Stromal cell of bone marrow (primary cell): ENCODE measurements around the gene WDHD1.
"Not testable (repeated sequence)": the region's sequence is repeated elsewhere in the genome, so short reads cannot be mapped to it uniquely, and the experiment has no call there.

ENCODE experiments used
- DNase-seq: peaks from one replicate; pipeline ENCODE4 v3.0.0-alpha.2; 2012; ENCODE audit warnings: low read depth

The WDHD1 gene

DNA sequence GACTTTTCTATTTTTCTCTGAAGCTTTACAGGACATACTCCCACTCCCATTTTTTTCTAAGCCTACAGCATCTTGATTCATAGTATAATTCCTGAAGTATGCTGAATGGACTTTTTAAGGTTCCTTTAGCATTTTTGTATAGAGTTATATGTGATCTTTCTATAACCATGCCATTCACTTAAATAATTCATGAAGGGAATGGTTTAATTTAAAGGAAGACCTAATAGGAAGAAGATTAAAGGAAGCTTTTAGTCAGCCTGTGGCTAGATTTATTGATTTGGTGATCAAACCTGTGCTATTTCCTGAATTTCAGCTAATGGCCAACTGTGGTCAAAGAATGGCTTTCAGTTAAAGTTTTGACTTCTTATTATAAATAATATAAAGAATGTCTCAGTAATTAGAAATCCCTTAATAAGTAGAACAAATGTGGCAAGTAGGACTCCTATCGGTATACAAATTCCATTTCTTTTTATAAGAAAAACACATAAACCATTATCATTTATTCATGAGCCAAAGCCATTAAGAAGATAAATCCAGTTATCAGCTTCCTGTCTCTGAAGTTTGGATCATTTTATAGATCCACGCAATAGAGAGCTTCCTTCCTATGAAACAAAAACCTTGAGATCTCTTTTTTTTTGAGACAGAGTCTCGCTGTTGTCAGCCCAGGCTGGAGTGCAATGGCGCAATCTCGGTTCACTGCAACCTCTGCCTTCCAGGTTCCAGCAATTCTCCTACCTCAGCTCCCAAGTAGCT lies 20.6 kb upstream of the WDHD1 start:
- DNase-seq: no peak

DNA sequence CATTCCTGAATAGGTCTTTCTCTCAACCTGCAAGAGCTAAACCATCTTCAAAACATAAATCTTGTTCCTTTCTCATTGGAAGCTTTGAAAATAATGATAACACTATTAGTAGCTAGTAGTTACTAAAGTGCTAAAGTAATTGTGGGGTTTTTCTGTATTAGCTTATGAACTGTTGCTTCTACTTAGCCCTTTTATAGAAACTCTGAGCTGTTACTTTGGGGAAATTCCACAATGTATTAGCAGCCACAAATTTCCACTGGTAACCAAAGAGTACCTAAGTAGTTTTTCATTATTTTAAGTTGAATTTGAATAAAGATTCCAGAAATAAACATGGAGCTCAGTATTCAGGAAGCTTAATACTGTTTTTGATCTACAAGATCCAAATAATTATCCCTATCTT lies 18.2 kb upstream of the WDHD1 start:
- DNase-seq: no peak

DNA sequence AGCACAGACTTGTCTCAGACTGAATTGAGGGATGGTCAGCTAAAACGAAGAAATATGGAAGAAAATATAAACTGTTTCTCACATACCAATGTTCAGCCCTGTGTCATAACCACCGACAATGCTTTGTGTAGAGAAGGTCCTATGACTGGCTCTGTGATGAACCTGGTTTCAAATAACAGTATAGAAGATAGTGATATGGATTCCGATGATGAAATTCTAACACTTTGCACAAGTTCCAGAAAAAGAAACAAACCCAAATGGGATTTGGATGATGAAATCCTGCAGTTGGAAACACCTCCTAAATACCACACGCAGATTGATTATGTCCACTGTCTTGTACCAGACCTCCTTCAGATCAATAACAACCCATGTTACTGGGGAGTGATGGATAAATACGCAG lies 16.6 kb upstream of the WDHD1 start:
- DNase-seq: no peak

DNA sequence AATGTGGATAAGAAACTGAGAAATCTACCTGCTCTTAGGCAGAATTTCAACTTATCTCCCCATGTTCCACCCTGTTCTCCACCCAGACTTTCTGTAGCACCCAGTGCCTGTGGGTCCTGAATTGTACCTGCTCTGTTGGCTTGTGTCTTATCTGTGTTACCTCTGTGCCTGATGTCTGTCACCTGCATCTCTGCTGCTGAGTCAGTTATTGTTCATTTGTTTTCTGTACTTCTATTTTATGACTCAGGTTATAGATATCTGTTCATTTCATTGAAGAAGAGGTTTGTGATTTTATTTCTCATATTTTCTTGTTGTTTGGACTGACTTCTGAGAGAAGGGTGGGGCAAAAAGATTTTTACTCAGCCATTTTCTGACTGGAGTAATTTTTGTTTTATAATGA lies 11.8 kb upstream of the WDHD1 start:
- no peak for DNase-seq

DNA sequence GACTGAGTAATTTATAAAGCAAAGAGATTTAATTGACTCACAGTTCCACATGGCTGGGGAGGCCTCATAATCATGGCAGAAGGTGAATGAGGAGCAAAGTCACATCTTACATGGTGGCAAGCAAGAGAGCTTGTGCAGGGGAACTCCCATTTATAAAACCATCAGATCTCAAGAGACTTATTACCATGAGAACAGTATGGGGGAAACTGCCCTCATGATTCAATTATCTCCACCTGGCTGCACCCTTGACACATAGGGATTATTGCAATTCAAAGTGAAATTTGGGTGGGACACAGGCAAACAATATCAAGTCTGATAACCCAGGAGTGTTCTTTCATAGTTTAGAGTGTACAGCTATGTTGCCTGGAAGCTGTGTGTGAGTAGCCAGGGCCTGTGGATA lies 11.1 kb upstream of the WDHD1 start:
- DNase-seq: not testable (repeated sequence)

DNA sequence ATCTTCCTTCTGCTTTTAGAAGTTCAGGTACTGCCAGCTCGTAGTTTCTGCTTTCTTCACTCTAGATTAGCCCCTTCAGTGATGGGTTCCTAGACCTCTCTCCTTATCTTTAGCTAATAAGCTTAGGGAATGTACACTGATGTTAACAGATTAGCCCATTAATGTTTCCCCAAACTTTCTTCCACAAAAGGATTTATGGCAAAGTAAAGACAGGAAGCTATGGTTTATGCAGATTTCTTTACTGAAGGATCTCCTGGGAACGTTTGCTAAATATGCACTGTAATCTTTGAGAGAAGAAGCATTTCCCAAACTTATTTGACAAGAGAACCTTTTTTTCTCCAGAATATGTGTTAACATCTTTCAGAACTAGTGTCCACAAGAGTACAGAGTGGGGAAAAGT lies 4.3 kb upstream of the WDHD1 start:
- DNase-seq: no peak

DNA sequence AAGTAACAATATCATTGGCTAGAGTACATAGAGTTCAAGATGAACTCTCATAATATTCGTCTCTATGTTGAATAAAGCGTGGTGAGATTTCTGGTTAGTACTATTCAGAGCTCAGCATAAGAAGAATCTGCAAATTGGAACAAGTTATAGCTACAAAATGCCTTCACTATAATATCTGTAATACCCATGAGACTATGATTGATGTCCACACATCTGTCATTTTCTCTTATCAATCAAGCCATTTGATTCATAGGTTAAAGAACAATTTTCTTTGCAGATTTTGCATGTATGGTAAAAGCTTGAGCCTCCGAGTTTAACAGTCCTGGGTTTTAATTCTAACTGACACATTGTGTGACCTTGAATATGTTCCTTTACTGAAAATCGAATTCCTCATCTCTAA lies 1.6 kb upstream of the WDHD1 start:
- no peak for DNase-seq

DNA sequence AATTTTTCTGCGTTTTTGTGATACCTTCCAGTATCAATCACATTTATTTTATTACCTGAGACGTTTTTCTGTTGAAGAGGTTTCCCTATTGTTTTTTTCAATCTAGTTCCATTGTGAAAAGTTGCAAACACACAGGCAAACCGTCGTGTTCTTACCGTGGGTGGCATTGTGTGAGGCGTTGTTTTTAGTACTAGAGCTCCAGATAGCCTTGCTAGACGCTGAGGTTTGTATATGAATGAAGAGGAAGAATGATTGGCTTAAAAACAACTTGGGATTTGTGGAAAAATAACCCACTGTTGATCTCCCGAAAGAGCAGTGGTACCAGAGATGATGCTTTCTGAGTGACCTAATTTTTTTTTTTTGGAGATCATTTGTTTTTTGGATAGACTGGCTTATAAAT lies 1.2 kb upstream of the WDHD1 start:
- DNase-seq: no peak

DNA sequence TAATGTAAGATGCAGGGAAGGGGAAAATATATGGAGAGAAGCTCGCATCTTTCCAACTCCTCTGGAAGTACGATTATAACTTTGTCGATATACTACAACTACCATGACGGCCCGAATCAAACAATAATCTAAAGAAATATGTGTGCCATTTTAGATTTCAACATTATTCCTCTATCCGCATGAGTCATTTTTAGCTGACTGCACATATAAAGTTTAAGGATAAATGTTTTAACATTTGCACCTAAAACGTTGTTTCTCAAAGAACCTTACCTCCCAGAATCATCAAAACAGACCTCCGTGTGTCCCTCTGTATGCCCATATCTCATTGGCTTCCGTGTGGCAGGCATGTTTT lies 482 bp downstream of the WDHD1 start:
- no peak for DNase-seq

DNA sequence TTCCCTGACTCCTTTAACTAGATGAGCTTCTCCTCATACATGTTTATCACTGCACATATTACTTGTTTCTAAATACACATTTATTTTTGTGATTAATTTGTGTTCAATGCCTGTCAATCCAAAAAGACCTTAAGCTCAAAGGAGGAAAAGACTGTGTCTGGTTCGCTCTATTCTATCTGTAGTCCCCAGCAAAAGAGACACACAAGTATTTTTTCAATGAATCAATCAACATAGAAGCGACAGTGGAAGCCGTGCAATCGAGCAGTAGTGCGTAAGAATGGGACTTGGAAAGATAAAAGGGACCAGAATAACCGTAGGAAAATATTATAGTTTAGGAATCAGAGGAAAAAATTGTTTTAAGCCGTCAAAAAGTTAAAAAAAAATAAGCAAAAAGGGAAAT lies 951 bp downstream of the WDHD1 start:
- DNase-seq: no peak

DNA sequence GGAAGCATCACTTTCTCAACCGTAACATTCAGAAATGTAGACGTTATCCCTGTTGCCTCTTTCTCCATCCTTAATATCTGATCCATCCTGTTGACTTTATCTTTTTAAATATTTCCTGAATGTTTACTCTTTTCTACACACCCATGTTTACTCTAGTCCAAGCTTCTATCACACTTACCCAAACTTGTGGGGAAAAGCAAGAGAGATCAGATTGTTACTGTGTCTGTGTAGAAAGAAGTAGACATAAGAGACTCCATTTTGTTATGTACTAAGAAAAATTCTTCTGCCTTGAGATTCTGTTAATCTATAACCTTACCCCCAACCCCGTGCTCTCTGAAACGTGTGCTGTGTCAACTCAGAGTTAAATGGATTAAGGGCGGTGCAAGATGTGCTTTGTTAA lies 2.5 kb downstream of the WDHD1 start:
- DNase-seq: not testable (repeated sequence)

DNA sequence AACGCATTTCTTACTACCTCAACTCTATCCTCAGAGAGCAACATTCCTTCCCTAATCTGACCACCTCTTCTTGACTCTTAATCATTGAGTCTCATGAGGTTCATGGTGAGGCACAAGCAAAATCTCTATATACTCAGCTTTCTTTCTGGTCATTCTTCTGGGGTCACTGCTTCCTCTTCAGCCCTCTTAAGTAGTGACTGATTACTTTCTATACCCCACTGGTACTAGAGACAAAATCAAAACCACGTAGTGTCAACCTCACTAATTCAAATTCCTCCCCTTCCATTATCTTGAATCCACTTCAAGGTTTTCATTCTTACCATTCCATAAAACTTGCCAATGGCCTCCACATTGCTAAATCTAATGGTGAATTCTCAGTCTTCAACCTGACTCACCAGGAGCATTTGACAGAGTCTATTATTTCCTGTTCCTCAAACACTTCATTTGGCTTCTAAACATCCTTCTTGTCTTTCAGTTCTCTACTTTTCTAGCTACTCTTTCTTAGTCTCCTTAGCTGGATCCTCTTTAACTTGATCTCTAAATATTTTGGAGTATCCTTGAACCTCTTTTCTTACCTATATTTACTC lies 6.8 kb downstream of the WDHD1 start:
- no peak for DNase-seq

DNA sequence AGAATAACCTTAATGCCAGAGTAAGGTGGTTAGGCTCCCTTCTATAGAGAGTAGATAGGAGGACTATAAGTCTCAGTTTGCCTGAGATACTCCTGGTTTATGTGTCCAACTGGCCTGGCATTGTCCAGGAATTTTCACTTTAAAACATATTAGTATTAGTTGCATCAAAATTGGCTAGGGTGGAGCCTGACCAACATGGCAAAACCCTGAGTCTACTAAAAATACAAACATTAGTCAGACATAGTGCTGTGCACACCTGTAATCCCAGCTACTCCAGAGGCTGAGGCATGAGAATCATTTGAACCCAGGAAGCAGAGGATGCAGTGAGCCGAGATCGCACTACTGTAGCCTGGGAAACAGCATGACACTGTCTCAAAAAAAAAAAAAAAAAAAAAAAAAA lies 11.9 kb downstream of the WDHD1 start:
- DNase-seq: no peak

DNA sequence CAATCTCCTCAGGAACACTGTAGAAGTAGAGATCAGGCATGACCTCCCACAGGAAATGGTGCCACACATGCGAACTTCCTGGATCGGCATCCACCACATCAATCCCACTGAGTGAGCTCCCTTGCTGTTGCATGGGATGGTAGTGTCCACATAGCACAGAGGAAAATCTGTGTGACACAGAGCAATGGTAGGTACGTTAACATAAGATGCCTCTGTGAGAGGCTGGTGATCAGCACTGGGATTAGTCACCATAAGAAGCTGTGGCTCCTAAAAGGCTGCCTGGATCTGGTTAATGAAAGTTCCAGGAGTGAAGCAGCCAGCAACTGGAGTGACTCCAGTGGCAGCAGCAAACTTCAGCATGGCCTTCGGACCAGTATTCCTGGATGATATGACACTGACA lies 21.8 kb downstream of the WDHD1 start:
- no peak for DNase-seq

DNA sequence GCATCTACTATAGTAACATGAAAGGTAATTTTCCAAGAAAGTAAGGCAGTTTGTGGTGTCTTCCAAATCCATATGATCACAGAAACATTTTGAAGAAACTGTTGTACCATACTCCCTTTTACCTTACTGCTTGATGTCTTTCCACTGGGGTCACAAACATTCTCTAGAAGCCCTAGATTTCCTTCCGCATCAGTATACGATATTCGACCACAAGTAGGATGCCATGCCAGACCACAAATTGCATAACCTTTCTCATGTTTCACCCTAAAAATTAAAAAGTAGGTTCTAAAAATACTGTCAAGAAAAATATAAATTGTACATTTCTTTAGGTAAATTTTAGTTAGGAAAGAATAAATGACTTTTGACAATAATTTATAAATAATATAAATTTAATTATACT lies 26.5 kb downstream of the WDHD1 start:
- DNase-seq: peak; percentile 20

DNA sequence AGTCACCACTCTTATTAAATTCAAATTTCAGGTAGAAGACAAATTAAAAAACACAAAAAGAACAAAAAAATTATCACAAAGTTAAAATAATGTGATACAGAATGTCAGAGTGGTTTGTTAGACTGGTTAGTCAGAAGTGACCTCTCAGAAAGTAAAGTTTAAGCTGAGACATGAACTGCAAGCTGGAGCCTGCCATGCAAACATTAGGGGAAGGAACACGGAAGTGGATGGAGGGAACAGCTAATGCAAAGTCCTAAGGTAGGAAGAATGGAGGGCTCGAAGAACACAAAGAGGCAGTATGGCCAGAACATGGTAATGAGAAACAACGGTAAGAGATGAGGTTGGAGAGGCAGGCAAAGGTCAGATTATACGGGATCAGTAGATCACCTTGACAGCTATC lies 41.7 kb downstream of the WDHD1 start:
- no peak for DNase-seq

DNA sequence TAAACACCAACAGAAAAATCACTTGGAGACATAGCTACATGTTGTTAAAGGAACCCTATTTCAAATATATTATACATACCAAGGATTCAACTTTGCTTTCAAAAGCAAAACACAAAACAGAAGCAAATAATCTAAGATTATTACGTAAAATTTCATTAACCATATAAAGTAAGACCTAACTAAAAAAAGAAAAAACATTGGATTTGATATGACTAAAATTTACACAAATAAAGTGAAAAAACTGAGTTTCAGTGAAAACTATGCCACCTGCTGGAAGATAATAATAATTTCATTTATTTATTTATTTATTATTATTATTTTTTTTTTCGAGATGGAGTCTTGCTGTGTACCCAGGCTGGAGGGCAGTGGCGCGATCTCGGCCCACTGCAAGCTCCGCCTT lies 45.2 kb downstream of the WDHD1 start:
- peak; percentile 1 for DNase-seq

DNA sequence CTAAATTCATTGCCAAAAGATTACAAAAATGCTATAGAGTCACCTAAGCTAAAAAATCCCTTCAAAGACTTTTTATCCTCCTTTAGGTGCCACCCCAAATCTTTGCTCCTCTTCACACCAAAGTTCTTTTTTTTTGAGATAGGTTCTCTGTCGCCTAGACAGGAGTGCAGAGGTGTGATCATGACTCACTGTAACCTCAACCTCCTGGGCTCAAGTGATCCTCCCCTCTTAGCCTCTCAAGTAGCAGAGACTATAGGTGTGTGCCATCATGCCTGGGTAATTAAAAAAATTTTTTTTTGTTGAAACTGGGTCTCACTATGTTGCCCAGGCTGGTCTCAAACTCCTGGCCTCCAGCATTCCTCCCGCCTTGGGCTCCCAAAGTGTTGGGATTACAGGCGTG lies 47.9 kb downstream of the WDHD1 start:
- DNase-seq: no peak

DNA sequence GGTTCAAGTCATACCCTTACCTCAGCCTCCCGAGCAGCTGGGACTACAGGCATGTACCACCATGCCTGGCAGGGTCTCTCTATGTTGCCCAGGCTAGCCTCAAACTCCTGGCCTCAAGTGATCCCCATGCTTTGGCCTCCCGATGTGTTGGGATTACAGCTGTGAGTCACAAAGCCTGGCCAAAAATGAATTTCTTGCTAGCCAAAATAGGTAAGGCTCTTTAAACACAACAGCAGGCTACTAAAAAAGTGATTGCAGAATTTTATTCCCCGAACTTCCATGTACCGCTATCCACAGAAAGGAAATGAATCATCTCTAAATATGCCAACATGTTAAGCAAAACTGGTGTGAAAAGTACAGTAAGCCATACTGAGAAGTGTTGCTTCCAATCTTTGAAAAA lies 50.6 kb downstream of the WDHD1 start:
- DNase-seq: peak; percentile 64

DNA sequence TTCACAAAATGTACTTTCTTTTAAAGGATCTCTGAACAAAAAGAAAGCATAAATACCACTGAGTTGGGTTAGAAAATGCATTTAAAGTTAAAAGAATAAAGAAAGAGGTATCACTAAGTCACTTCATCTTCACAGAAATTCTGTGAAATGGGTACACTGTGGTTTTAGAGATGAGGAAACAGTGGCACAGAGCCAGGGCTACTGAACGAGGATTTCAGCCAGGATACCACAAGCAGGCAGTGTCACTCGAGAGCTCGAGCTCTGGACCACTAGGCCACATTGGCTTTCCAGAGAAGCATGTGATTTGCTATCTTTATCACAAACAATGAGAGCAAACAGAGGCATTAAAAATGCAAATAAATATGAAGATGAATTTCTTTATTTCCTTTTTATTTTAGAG lies 51.0 kb downstream of the WDHD1 start:
- DNase-seq: no peak

DNA sequence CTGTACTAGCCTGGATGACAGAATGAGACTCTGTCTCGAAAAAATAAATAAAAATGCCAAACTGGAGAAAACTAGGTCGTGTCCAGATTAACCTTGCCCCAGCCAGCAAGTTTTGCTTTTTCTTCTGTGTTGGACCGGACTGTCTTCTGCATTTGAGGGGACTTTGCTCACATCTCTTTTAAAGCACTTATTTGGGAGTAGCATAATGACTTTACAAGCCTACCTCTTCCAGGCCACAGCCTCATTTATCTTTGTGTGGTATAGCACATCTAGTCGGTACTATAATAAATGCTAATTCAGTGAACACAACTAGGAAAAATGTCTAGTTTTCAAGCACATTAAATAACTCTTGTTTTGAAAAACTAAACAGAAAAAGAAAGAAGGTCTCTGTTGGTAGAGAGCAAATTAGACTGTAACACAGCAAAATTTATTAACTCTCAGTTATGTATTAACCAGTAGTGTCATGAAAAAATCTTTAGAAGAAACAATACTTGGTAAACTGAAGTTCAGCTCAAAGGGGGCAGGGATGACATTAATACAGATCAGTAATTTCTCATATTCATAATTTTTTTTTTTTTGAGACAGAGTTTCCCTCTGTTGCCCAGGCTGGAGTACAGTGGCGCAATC lies 52.0 kb downstream of the WDHD1 start:
- no peak for DNase-seq

DNA sequence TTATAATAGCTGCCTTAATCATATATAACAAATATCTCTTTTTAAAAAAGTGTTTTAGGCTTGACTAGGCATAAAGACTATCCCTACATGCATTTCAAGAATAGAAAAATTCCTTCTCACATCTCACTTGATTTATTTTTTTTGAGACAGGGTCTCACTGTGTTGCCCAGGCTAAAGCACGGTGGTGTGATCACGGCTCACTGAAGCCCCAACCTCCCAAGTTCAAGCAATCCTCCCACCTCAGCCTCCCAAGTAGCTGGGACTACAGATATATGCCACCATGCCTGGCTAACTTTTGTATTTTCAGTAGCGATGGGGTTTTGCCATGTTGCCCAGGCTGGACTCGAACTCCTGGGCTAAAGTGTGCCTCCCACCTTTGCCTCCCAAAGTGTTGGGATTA lies 59.4 kb downstream of the WDHD1 start:
- no peak for DNase-seq

DNA sequence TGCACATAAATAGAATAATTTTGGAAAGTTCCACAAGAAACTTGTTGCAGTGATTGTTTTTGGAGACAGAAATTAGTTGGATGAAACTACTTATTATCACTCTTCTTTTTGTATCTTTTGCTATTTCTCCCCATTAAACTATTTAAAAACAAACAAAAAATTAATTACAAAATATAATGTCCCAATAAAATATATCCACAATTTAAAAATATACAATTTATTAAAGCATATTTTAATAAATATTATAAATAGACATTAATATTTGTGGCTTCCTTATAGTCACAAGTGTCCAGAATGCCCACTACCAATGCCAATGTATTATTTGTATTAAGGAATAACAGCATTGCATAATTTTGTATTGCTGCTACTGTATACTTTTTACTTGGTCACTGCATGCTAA lies 71.8 kb downstream of the WDHD1 start:
- no peak for DNase-seq

DNA sequence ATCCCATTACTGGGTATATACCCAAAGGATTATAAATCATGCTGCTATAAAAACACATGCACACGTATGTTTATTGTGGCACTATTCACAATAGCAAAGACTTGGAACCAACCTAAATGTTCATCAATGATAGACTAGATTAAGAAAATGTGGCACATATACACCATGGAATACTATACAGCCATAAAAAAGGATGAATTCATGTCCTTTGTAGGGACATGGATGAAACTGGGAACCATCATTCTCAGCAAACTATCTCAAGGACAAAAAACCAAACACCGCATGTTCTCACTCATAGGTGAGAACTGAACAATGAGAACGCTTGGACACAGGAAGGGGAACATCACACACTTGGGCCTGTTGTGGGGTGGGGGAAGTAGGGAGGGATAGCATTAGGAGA lies 73.3 kb downstream of the WDHD1 start:
- not testable (repeated sequence) for DNase-seq
